GM12878 (cell line): ENCODE data around the gene CR1L. TPM values are rescaled to one million over a fixed set of nuclear protein-coding genes. Genes with fewer than 3 reads are reported as not detected.

Experiments
- ATAC-seq: fragments of 200-7000 bp; cut with Tn5 transposase; 3 replicates; pipeline ENCODE4 v1.9.1; 2020; ENCODE audit warnings: mild to moderate bottlenecking, moderate library complexity
- BruUV-seq: library from RNA; stranded (reverse); fragments of 400-500 nt; replicated peaks from 2 replicates; lab custom pipeline; 2021; lab: Mats Ljungman, UMichigan
- CTCF ChIA-PET: fragments of 300-600 bp; sonication (Branson Sonifier 250); formaldehyde crosslinking; extraction: SDS; loops from one replicate; lab custom pipeline; 2021; ENCODE audit warnings: inconsistent platforms; lab: Yijun Ruan, JAX
- POLR2A ChIA-PET: fragments of 350-600 bp; formaldehyde crosslinking; extraction: SDS; loops from one replicate; lab custom pipeline; 2021; ENCODE audit warnings: inconsistent platforms; lab: Charles Lee
- RAD21 ChIA-PET: fragments of 300-600 bp; sonication (Branson Sonifier 250); formaldehyde crosslinking; loops from one replicate; lab custom pipeline; 2023; ENCODE audit warnings: antibody characterized with exemption; ENCODE audit not compliant: unreplicated experiment; lab: Charles Lee
- SMC1A ChIA-PET: fragments of 300-600 bp; sonication (Branson Sonifier 250); formaldehyde crosslinking; loops from one replicate; lab custom pipeline; 2023; ENCODE audit not compliant: unreplicated experiment, uncharacterized antibody; lab: Charles Lee
- DNase-seq: peaks from one replicate; pipeline ENCODE4 v3.0.0-alpha.2; 2011; ENCODE audit warnings: low read depth, low spot score
- FAIRE-seq: peaks from 3 replicates; lab custom pipeline; 2011; peaks lifted over from hg19 to GRCh38; lab: Jason Lieb, UNC
- H2AFZ ChIP-seq: 2 replicates; pipeline ENCODE4 v1.6.0; 2011; ENCODE audit warnings: low read depth, low read length, control low read depth; ENCODE audit not compliant: control insufficient read depth
- H3K27ac ChIP-seq: 2 replicates; pipeline ENCODE4 v1.5.1; 2011; ENCODE audit warnings: control low read depth; ENCODE audit not compliant: control insufficient read depth, insufficient read depth
- H3K27me3 ChIP-seq, 2 experiments: replicated peaks in 1 of 2; 2 replicates each; pipeline versions ENCODE4 v1.6.0 to v1.6.1; 2011; ENCODE audit warnings: low read length in 1 of 2; ENCODE audit not compliant: control insufficient read depth in 2 of 2, insufficient read depth in 2 of 2
- H3K36me3 ChIP-seq, 2 experiments: 2 replicates each; pipeline ENCODE4 v1.5.1; 2011; ENCODE audit warnings: low read length in 1 of 2; ENCODE audit not compliant: control insufficient read depth in 2 of 2, insufficient read depth in 2 of 2
- H3K4me1 ChIP-seq: 2 replicates; pipeline ENCODE4 v1.6.1; 2011; ENCODE audit warnings: mild to moderate bottlenecking, low read length, moderate library complexity, mixed read lengths; ENCODE audit not compliant: control insufficient read depth, insufficient read depth
- H3K4me2 ChIP-seq: 2 replicates; pipeline ENCODE4 v1.6.0; 2011; ENCODE audit warnings: control low read depth; ENCODE audit not compliant: control insufficient read depth, insufficient read depth
- H3K4me3 ChIP-seq: fragments of 200-600 bp; sonication (generic); 2 replicates; pipeline ENCODE4 v1.5.1; 2016
- H3K79me2 ChIP-seq: 2 replicates; pipeline ENCODE4 v1.6.0; 2011; ENCODE audit warnings: low read length; ENCODE audit not compliant: control insufficient read depth, insufficient read depth
- H3K9ac ChIP-seq: 2 replicates; pipeline ENCODE4 v1.8.0; 2011; ENCODE audit warnings: low read length, control low read depth, mixed read lengths; ENCODE audit not compliant: control insufficient read depth, insufficient read depth
- H3K9me3 ChIP-seq: replicated peaks from 3 replicates; pipeline ENCODE4 v1.5.1; 2011; ENCODE audit warnings: mild to moderate bottlenecking, low read length; ENCODE audit not compliant: control insufficient read depth, insufficient read depth
- H4K20me1 ChIP-seq: 2 replicates; pipeline ENCODE4 v1.6.0; 2011; ENCODE audit not compliant: control insufficient read depth, insufficient read depth
- BHLHE40 ChIP-seq, 2 experiments: fragments of 450-650 bp in 1 of 2; IDR thresholded peaks; 2 replicates each; pipeline ENCODE4 v1.6.1; 2011 to 2017; ENCODE audit warnings: low read depth in 2 of 2, borderline replicate concordance in 1 of 2, improper control_type of control experiment in 1 of 2, low read length in 1 of 2, mild to moderate bottlenecking in 1 of 2
- CUX1 ChIP-seq: IDR thresholded peaks from 2 replicates; pipeline ENCODE4 v1.6.1; 2012; ENCODE audit warnings: improper control_type of control experiment, low read depth, low read length; ENCODE audit not compliant: insufficient replicate concordance
- EED ChIP-seq: sonication (generic); IDR thresholded peaks from 2 replicates; pipeline ENCODE4 v1.6.1; 2016; ENCODE audit warnings: antibody characterized with exemption, low read depth
- EGR1 ChIP-seq, 2 experiments: IDR thresholded peaks; 1 replicate in 1 of 2; 2 replicates in 1 of 2; pipeline ENCODE4 v1.6.1; 2011 to 2012; ENCODE audit warnings: low read depth in 2 of 2, low read length in 2 of 2, borderline replicate concordance in 1 of 2, mild to moderate bottlenecking in 1 of 2, moderate library complexity in 1 of 2
- HDAC6 ChIP-seq: fragments of 200-600 bp; sonication (generic); IDR thresholded peaks from one replicate; pipeline ENCODE4 v1.8.0; 2017; ENCODE audit warnings: antibody characterized with exemption; ENCODE audit not compliant: unreplicated experiment
- IRF4 ChIP-seq: IDR thresholded peaks from 2 replicates; pipeline ENCODE4 v1.6.1; 2011; ENCODE audit warnings: low read depth, low read length
- MYB ChIP-seq: fragments of 150-350 bp; IDR thresholded peaks from 2 replicates; pipeline ENCODE4 v1.6.1; 2014; ENCODE audit warnings: mild to moderate bottlenecking, low read depth, low read length, borderline replicate concordance
- NR2C2 ChIP-seq: IDR thresholded peaks from 2 replicates; pipeline ENCODE4 v1.6.1; 2011; ENCODE audit warnings: borderline replicate concordance, low read depth; ENCODE audit not compliant: control insufficient read depth, insufficient read length
- SIN3A ChIP-seq: IDR thresholded peaks from 2 replicates; pipeline ENCODE4 v1.6.1; 2012; ENCODE audit warnings: low read depth, low read length, improper control_type of control experiment
- TARDBP ChIP-seq: IDR thresholded peaks from 2 replicates; pipeline ENCODE4 v1.6.1; 2016; ENCODE audit warnings: borderline replicate concordance
- ZNF622 ChIP-seq: fragments of 450-650 bp; IDR thresholded peaks from 2 replicates; pipeline ENCODE4 v1.6.1; 2017; ENCODE audit warnings: mild to moderate bottlenecking, inconsistent platforms
- ZNF687 ChIP-seq: fragments of 450-650 bp; IDR thresholded peaks from 2 replicates; pipeline ENCODE4 v1.6.1; 2017; ENCODE audit warnings: mild to moderate bottlenecking, moderate library complexity
- ZZZ3 ChIP-seq: IDR thresholded peaks from 2 replicates; pipeline ENCODE4 v1.6.1; 2011; ENCODE audit warnings: low read depth; ENCODE audit not compliant: control insufficient read depth, insufficient read length
- WGBS: methylation state at CpG from one replicate; pipeline ENCODE4 v1.1.6; 2016; ENCODE audit warnings: low lambda C conversion rate; ENCODE audit not compliant: insufficient replicate concordance, insufficient coverage; ENCODE audit errors: missing lambda C conversion rate; 5-methylcytosine and 5-hydroxymethylcytosine counted together
- in situ Hi-C: fragments of 300-500 bp; cut with MboI; formaldehyde crosslinking; loops from 9 replicates; pipeline ENCODE4 v1.14.3; 2018; ENCODE audit warnings: mixed read lengths
- intact Hi-C: fragments of 100-400 bp; cut with micrococcal nuclease; formaldehyde crosslinking; loops from one replicate; pipeline ENCODE4 v1.14.2; 2022; ENCODE audit not compliant: unreplicated experiment
- polyA plus RNA-seq, 11 experiments: library from polyadenylated mRNA; depleted of rRNA in 4 of 11; unstranded in 6 of 11; stranded (reverse) in 5 of 11; fragments of >200 nt; fragmentation: Nextera tagmentation in 4 of 11; fragmentation: Illumina TruSeq in 1 of 11; extraction: Ambion mirVana in 4 of 11; extraction: Trizol in 1 of 11; gene quantifications; 1 replicate in 1 of 11; 2 replicates in 10 of 11; pipeline versions ENCODE4 v1.2.1 to v1.2.3, GENCODE V29; 2011 to 2016; ENCODE audit warnings: inconsistent platforms in 2 of 11, missing spikeins in 2 of 11, low read depth in 1 of 11
- total RNA-seq, 4 experiments: library from RNA; depleted of rRNA in 3 of 4; stranded (reverse); fragments of >200 nt in 3 of 4; fragmentation: Illumina TruSeq in 1 of 4; extraction: Trizol in 1 of 4; gene quantifications; 2 replicates each; pipeline versions ENCODE4 v1.2.1 to v1.2.3, GENCODE V29; 2013 to 2021
- TF ChIP-seq, protein P1 (sequence below): IDR thresholded peaks from 2 replicates; pipeline ENCODE4 v1.6.1; 2011; ENCODE audit warnings: borderline replicate concordance, low read depth, mild to moderate bottlenecking, moderate library complexity, mixed read lengths, low read length; ENCODE audit not compliant: insufficient read depth; ENCODE audit errors: extremely low read length

CR1L gene
- total and polyA plus RNA-seq, 10 of the 15 experiments (the other 5 are each of a cell fraction or from before 2014, with no cell fraction given) = 0.11 TPM; not detected in 9

DNA sequence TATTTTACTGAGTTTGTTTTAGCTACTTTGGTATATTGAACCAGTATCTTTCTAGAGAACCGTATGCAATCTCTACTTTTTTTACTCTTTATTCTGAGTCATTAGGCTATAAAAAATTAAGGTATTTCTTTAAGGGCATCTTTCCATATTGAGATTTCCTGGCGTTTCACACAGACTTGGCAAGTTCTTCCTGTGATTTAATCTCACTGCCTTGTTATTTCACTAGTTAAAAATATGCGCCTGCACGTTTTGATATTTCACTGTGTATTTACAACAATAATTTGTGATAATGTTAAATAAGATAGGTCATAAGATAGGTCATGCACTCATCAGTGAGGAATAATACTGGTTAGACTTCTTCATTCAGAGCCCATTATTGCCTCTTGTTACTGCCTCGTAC lies 16.2 kb upstream of the CR1L start:
- Histone ChIP-seq H3K4me1 (no peaks in the 10 kb centered on the region), H3K79me2 (no peaks in the 10 kb centered on the region), H3K9ac (no peak overlapping the region), H3K27me3 (no peaks in the 10 kb centered on the region), H3K9me3 (no peaks in the 10 kb centered on the region), H3K4me3 (no peak overlapping the region), H3K4me2 (no peak overlapping the region), H2AFZ (no peak overlapping the region), H4K20me1 (no peaks in the 10 kb centered on the region), H3K27ac (no peak overlapping the region), H3K36me3 (no peaks in the 10 kb centered on the region)
- no peak for ATAC-seq
- no TSS peak for BruUV-seq
- ChIA-PET CTCF (interaction anchor here (1.9 kb wide), 1 partner anchor 8 kb away, joined by 4 read pairs; no protein-coding TSS in a partner anchor), POLR2A (no interaction called here), SMC1A (no interaction called here), RAD21 (no interaction called here)
- 58% methylated on average over 5 of the region's 5 CpGs for WGBS
- no peak for DNase-seq
- no peak for FAIRE-seq
- in situ Hi-C loops = no loop called here
- intact Hi-C loops = no loop called here
- TF ChIP-seq SIN3A (no peak), ZZZ3 (no peak), EED (no peak), CUX1 (no peak), ZNF622 (no peak), MYB (no peak), HDAC6 (no peak), NR2C2 (no peak), IRF4 (no peak), EGR1 (IDR thresholded peaks at IDR 0.05; ENCODE audit: borderline replicate concordance in 1 of 2, low read depth in 2 of 2, low read length in 2 of 2) (no peak), BHLHE40 (IDR thresholded peaks at IDR 0.05; ENCODE audit: borderline replicate concordance in 1 of 2, low read depth in 2 of 2, low read length in 1 of 2) (no peak), TARDBP (no peak), ZNF687 (no peak)
- TF ChIP-seq, protein P1, sequence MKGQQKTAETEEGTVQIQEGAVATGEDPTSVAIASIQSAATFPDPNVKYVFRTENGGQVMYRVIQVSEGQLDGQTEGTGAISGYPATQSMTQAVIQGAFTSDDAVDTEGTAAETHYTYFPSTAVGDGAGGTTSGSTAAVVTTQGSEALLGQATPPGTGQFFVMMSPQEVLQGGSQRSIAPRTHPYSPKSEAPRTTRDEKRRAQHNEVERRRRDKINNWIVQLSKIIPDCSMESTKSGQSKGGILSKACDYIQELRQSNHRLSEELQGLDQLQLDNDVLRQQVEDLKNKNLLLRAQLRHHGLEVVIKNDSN = no peak
